ENCODE measurements around the gene UBE2S.
"Not testable (repeated sequence)": the region's sequence is repeated elsewhere in the genome, so short reads cannot be mapped to it uniquely, and the experiment has no call there.

DNA sequence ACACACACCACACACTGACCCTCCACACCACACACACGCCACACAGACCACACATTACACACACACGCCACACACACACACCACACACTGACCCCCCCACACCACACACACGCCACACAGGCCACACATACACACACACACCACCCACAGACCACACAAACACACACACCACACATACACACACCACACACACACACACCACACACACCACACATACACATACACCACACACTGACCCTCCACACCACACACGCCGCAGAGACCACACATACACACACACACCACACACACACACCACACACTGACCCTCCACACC lies 40.5 kb upstream of the UBE2S start:
- TF ChIP-seq, protein P1, sequence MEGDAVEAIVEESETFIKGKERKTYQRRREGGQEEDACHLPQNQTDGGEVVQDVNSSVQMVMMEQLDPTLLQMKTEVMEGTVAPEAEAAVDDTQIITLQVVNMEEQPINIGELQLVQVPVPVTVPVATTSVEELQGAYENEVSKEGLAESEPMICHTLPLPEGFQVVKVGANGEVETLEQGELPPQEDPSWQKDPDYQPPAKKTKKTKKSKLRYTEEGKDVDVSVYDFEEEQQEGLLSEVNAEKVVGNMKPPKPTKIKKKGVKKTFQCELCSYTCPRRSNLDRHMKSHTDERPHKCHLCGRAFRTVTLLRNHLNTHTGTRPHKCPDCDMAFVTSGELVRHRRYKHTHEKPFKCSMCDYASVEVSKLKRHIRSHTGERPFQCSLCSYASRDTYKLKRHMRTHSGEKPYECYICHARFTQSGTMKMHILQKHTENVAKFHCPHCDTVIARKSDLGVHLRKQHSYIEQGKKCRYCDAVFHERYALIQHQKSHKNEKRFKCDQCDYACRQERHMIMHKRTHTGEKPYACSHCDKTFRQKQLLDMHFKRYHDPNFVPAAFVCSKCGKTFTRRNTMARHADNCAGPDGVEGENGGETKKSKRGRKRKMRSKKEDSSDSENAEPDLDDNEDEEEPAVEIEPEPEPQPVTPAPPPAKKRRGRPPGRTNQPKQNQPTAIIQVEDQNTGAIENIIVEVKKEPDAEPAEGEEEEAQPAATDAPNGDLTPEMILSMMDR (IDR thresholded peaks at IDR 0.05; ENCODE audit: low read depth, low read length) = not testable (repeated sequence)
- not testable (repeated sequence) for TF ChIP-seq POLR2A (IDR thresholded peaks at IDR 0.05; ENCODE audit: extremely low read depth, insufficient read length)

Data from NB4 (cell line).